HG03521 (cell line): Measurements from ENCODE around the gene FGGY.
"Not testable (repeated sequence)": the region's sequence is repeated elsewhere in the genome, so short reads cannot be mapped to it uniquely, and the experiment has no call there.

Source experiments
- ATAC-seq: cut with Tn5 transposase; IDR thresholded peaks from one replicate; pipeline ENCODE4 v1.9.1; 2021; ENCODE audit warnings: mild to moderate bottlenecking, moderate library complexity; ENCODE audit not compliant: unreplicated experiment

The FGGY gene

DNA sequence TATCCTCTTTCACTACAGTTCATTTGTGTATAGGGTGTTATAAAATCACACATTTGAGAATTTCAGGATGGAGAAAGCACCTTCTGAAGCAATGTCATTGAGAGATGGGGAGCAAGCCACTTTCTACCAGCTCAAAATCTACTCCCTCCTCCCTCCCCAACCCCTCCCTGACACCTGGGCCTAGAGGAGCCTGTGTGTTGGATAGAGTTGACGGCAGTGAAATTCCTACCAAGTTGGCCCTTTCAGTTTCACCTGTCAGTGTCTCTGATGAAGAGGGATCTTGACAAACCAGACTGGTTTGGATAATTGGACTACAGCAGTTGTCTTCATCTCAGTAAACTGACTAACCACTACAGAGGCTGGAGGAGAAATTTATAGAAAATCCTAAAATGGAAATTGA lies 392.8 kb downstream of the FGGY start:
- ATAC-seq = no peak

DNA sequence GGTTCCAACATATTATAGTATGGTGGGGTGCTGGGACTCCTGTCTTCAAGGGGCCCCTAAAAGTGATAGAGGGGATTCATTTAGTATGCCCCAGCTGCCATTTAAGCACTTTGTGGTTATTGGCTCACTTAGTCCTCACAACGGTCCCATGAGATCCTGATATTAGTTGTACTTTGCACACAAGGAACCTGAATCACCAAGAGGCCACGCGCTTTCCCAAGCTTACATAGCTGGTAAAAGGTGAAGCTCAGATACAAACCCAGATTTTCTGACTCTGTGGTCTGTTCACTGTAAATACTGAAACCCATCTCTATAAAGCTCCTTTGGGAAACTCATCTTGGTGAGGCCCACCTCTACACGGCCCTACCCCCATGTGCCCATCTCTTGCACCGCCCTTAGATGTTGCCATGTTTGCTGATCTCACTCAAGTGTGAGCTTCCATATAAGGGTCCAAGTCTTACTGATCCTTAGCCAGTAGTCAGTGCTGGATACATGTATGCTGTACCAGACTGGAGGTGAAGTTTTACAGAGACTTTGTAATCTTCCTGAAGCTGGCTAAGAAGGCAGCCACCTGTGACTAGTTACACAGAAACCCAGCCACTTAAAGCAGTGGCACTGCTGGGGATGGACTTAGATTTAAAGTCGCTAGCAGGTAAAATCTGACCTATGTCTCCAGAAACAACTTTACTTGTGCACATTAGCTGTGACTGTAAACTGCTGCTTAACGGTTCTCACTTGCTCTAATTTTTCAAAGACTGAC lies 393.5 kb downstream of the FGGY start:
- no peak for ATAC-seq

DNA sequence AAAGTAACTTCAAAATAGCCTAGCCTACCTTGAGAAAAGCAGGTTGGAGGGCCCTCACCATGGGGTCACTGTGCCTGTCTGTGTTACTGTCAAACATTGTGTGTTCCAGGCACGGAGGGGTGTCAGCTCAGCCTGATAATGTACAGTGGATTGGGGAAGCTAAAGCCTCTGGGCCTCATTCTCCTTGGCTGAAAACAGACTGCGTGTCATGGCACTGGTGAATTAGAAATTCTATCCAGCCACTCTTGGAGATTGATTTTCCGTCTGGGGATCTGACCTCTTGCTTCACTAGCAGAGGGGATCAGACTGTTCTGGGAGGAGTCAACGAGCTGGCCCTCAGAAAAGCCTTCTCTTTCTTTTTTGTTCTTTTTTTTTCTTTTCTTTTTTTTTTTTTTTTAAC lies 394.4 kb downstream of the FGGY start:
- no peak for ATAC-seq

DNA sequence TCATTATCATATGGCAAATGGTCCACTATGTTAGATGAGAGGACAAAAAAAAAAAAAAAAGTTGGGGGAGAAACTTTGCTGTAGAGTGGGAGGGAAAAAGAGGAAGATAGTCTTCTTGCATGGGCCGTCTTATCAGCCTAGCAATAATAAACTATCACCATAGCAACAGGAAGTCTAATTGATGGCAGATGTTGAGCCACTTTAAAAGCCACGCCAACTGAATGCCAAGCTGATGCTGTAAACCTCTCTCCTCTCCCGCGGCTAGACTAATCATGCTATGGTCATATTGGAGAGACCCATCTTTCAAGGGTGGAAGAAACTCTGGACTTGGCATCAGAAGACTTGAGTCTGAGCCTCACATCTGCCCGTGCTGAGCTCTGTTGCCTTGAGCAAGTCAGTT lies 395.7 kb downstream of the FGGY start:
- ATAC-seq = no peak

DNA sequence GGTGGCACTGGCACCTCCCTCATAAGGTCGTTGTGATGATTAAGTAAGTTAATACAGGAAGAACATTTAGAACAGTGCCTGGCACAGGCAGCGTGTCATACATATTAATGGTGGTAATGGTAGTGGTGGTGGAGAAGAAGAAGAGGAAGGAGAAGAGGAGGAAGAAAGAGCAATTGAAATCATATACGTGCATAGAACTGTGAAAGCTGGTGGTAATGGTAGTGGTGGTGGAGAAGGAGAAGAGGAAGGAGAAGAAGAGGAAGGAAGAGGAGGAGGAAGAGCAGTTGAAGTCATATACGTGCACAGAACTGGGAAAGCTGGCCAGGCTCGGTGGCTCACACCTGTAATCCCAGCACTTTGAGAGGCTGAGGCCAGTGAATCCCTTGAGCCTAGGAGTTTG lies 396.5 kb downstream of the FGGY start:
- ATAC-seq = no peak

DNA sequence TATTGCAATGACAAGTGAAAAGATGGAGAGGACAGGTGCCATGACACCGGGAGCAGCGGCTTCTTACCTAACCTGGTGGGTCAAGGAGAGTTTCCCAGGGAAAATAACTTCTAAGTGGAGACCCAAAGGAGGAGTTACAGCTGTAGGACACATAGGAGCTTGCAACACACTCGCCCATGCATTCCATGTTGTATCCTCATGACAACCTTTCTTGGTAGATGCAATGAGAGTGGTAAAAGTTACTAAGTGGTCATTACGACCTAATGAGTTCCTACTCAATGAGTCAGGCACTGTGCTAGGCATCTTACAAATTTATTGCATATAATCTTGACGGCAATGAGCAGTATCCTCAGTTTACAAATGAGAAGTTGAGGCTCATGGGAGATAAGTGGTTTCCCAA lies 398.4 kb downstream of the FGGY start:
- no peak for ATAC-seq

DNA sequence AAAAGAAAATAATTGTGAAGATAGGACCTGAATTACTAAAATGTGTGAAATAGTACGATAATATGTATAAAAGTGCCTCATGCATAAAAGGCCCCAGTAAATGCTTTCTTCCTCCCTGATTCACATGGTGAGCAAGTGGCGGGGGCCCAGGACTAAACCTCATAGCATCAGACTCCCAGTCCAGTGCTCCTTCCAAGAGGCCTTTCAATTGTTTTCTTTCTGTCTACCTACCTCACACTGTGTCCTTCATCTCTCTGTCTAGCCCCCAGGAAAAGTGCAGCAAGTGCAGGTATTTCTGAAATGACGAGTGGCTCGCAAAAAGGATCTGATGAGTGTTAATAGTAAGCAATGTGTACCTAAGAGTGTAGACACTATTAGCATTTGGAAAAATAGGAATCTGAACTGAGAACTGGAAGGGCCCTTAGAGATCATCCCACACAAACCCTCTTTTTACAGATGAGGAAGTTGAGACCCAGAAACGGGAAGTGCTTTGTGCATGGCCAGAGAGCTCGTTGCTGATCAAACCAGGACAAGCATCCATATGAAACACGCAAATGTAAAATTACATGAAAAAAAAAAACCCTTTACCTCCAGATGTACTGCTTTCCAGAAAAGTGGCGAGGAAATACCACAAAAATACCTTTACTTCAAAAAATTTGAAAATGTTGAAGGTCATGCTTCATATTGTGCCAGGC lies 399.7 kb downstream of the FGGY start:
- ATAC-seq = no peak

DNA sequence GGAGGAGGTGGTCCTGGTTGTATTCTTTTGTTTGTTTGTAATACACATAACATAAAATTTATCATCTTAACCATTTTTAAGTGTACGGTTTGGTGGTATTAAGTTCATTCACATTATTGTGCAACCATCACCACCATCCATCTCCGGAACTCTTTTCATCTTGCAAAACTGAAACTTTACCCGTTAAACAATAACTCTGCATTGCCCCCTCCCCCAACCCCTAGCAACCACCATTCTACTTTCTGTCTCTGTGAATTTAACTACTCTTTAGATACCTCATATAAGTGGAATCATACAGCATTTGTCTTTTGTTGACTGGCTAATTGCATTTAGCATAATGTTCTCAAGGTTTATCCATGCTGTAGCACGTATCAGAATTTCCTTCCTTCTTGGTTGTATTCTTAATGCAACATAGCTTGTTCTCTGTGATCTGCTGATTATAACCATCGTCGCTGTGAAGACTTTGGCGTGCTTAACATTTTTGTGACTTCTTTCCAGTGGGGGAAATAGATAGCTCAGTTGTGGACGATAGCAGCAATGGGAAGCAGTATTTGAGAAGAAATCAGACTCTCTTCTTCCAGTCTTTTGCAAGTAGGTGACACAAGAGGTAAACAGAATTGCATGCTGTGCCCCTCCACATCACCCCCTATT lies 400.4 kb downstream of the FGGY start:
- ATAC-seq = no peak

DNA sequence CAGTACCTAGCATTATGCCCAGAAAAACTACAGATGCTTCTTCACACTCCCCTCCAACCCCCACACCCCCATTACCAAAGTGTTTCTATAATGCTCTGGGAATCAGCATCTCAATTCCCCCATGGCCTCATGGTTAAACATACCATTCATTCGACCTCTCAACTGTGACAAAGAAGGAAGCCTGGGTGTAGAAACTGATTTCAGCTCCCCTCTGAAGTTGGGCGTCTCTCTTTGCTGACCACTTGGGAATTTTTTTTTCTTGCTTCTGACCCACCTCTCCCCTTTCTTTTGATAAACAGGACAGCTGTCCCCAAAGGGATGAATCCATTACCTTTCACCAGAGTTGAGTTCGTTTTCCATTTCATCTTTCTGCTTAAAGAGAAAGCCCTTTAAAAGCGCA lies 401.5 kb downstream of the FGGY start:
- no peak for ATAC-seq

DNA sequence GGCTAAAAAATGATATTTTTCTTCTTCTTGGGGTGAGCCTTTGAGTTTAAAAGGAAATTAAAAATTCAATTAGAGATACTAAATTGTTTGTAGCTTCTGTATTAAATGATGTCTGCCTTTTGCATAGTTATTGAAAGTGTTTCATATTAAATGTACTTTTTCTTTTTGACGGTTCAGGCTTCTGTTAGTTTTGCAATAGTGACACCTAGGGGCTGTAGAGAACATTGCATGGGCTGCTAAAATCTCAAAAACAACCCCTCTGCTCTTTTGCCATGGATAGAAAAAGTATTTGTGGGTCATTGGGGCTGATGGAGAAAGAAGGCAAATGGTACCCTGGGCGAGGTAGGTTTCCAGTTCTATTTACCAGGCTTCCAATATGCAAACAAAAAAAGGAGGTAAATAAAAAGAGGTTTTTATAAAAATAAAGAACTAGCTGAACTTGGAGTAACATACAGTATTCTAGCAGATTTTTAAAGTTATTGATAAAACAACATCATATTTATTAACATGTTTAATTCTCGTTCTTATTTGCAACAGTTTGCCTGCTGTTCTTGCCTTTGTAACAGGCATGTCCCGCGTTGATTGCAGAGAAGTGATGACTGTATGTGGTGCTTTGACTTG lies 402.4 kb downstream of the FGGY start:
- ATAC-seq = no peak

DNA sequence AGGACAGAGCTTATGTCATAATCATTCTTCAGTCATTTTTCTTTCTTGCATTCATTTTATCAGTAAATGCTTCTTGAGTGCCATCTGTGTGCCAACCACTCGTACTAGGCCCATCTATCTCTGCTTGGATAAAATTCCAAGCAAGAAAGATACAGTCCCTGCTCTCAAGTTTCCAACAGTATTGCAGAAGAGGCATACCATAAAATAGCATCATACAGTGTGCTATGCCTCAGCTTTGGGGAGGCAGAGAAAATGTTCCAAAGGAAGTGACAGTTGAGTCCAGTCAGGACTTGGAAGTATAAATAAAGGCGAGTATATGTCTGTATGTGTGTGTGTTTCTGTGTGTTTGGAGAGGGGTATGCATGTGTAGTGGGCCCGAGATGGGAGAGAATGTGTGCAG lies 404.5 kb downstream of the FGGY start:
- no peak for ATAC-seq

DNA sequence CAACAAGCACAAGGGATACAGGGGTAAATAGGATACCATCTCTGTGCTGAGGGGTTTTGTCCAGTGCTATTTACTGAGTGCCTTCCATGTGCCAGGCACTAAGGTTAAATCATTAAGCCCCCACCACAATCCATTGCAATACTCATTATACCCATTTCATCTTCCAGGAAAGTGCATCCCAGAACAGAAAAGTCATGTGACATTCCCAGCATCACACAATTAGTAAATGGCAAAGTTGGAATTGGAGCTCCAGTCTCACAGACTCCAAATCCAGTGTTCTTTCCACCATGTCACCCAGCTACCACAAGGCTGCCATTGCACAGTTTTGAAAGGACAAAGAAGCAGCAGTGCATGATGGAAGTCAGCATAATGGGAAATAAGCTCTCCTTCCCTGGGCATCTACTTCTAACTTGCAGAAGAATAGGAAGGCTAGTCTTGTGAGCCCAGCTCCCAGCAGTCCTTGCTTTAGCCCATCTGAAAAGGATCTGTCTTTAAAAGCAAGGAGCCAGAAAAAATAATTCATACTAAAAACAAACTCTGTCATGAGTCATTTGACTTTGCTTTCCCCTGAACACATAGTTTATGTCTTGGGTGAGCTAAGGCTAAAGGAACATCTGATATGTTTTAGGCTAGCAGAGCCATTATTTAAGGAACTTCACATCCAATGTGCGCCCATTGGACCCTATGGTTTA lies 406.5 kb downstream of the FGGY start:
- no peak for ATAC-seq

DNA sequence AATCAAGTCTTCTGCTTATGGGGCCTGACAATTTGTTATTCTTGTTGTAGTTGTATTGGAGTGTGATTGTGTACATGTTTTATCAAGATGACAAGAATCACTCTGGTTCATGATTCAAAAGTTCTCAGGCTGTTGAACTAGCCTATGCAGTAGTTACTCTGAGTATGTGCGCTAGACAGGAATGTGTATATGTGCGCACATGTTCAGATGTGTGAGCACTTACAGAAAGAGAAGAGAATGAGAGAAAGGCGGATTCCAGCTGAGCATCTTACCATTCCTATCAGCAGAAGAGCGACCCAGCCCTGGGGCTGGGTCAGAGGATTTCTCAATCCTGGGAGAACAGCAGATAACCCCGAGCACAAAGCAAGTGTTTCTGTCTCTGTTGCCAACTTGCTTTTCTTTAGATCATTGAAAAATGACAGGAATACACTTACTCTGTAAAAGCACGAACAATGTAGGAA lies 407.1 kb downstream of the FGGY start:
- no peak for ATAC-seq

DNA sequence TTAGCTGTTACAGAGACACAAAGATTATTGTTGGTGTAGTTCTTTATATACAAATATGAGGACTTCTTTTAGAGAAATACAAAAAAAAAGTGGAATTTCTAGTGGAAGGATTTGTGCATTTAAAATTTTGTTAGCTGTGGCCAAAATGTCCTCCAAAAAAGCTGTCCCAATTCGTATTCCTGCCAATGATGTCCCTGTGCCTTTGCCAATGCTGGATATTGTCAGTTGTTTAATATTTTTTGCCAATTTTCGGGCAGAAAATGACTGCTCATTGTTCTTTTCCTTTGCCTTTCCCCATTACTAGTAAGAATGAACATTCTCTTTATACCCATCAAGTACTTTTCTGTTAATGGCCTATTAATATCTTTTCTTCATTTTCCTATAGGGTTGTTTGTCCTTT lies 407.8 kb downstream of the FGGY start:
- no peak for ATAC-seq

DNA sequence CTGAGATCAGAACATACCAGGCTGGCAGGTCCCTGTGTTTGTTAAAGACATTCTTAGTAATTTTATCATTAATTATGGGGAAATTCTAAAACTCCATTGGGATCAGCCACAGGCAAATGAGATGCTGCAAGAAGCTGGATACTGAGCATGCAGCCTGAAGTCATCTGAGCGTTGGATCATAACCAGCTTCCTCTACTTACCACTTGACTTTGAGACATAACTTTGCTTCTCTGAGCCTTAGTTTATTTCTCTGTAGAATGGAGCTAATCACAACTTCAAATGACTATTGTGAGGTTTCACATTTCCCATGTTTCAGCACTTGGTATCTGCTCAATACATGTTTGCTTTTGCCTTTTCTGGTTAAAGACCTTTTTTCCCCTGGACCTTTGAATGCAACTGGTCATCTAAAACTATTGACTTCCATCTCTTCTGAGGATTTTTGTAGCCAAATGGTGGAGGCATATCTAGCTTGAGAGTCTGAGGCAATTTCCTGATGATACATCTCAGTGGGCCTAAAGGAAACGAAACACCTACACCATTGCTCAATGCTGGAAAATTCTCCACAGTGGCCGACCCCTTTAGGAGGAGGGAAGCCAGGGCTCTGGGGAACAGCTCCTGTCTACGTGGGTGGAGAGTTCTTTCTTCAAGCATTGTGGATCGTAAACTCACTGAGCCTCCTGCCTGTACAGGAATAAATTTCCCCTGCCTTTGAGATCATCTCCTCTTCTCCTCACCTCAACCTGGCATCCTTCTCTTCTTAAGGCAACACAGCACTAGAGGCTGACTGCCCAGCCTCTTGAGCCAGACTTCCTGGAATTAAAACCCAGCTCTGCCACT lies 408.8 kb downstream of the FGGY start:
- ATAC-seq = no peak

DNA sequence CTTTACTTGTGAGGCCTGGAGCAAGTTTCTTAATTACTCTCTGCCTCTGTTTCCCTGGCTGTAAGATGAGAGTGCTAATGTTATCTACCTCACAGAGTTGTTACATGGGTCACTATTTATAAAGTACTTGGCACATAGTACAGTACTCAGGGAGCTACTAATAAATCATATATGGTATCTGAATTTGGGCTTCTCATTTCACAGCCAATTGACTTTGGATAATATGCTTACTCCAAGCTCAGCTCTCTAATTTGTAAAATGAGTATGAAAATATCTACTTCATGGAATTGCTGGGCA lies 409.4 kb downstream of the FGGY start:
- no peak for ATAC-seq

DNA sequence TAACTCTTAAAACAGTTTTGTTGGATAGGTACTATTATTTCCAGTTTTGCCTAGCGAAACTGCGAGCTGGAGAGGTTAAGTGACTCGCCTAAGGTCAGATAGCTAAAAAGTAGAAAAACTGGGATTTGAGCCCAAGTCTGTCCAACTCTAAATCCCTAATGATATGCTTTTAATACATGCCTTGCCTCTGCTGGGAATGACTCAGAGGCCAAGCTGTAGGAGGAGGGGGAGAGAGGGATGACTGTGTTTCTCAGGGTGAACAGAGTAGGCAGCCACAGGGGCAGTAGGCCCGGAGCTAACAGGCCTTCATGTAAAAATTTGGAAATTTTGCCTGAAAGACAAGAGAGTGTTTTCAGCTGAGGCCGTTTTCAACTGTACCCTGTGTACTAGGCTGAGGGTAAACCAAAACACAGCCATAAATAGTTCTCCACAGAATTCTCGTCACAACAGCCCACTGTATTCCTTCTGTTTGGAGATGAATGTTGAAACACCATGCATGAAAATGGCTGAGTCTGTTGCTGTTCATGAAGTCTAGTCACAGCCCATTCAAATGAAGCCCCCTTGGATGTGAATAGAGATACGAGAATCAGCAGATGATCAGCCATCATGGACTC lies 410.4 kb downstream of the FGGY start:
- ATAC-seq = no peak

DNA sequence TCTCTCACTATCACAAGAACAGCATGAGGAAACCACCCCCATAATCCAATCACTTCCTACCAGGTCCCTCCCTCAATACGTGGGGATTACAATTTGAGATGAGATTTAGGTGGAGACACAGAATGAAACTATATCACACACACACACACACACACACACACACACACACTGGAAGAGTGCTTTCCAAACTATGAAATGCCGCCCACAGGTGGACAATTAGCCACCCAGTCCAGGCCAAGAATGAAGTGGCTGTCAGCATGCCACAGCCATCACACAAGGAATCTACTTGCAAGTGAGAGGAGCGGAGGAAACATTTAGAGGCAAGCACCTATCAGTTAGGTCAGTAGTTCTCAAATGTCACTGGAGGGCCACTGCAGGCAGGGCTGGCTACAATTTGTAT lies 412.4 kb downstream of the FGGY start:
- ATAC-seq = no peak

DNA sequence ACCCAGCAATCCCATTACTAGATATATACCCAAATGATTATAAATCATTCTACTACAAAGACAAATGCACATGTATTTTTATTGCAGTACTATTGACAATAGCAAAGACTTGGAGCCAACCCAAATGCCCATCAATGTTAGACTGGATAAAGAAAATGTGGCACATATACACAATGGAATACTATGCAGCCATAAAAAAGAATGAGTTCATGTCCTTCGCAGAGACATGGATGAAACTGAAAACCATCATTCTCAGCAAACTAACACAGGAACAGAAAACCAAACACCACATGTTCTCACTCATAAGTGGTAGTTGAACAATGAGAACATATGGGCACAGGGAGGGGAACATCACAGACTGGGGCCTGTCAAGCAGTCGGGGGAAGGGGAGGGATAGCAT lies 414.0 kb downstream of the FGGY start:
- ATAC-seq = not testable (repeated sequence)

DNA sequence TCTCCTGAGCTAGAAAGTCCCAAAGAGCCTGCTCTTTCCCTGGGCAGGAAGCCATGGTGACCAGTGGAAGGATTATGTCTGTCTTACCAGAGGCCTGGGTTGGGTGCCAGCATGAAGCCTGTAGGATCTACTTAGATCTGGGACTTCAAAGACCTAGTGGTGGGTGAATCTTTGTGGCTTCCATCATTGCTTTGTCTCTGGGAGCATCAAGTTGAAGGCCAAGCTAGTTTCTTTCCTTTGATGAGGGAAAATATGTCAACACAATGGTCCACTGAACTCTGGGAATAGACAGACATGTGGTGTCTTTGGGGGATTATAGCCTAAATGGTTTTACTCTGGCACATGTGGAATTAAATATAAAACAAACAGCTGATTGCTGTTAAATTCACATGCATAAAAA lies 417.3 kb downstream of the FGGY start:
- no peak for ATAC-seq
